Activated gamma-delta T cell treated with Interleukin-2 at 50 U/mL for 16 hours (primary cell): Measurements from ENCODE around the gene DNAH17.

ENCODE experiments used
- DNase-seq: peaks from one replicate; pipeline ENCODE4 v3.0.0-alpha.2; 2020

DNAH17 gene

DNA sequence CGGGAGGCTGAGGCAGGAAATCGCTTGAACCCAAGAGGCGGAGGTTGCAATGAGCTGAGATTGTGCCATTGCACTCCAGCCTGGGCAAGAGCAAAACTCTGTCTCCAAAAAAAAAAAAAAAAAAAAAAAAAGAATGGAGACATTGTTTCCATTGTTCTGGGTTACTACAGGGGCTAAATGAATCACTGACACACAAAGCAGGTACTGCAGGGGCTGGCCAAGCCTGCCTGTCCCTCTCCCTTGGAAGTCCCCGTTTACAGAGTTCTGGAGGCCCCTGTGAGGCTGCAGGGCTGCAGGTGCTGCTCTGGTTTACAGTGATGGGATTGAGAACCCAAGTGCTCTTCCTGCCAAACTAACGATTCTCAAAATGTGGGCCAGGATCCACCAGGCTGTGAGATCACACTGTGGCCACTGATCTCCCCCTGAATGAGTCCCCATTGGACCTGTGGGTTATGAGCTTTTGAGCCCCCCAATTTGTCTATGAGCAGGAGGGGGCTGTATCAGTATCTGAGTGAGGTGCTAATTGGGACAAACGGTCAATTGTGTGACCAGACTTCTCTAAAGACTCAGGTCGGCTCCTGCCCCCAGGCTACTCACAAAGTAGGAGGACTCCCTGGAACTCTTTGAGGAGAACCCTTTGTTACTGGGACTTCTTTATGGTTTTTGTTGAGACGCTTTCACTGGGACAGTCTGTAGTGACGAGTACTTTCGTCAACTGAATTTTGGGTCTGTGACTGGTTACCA lies 39.0 kb downstream of the DNAH17 start:
- DNase-seq = no peak

GRCh38 chr17:78537217-78537860 lies 39.9 kb downstream of the DNAH17 start:
- no peak for DNase-seq

- DNase-seq = no peak
These were observed 41.7 kb downstream of the DNAH17 start for GRCh38 chr17:78535273-78536197.

- DNase-seq = no peak
These were observed 42.5 kb downstream of the DNAH17 start for GRCh38 chr17:78534492-78535272.

DNA sequence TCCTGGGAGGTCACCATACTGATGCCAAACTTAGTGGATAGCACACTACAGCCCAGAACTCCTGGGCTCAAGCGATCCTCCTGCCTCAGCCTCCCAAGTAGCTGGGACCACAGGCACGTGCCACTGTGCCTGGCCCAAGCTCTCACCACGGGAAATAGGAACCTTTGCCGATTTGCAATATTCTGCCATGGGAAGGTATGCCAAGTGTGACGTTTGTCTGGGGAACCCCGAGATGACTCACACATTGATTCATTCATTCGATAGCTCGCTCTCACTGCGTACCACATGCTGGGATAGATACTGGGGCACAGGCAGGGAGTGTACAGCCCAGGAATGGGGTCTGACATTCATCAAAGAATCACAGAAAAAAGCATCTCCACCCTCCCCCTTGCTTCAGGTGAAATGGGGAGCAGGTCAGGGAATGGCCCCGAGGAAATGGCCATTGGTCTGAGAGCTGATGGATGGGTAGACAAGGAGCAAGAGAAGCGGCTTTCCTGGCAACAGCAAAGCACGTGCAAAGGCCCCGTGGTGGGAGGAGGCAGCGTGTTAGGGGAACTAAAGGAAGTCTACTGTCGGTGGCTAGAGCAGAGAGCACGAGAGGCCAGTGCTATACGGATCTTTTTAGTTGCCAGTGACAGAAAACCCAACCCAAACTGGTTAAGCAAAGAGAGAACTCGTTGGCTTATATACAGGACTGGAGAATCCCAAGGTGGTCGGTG lies 44.1 kb downstream of the DNAH17 start:
- no peak for DNase-seq

DNA sequence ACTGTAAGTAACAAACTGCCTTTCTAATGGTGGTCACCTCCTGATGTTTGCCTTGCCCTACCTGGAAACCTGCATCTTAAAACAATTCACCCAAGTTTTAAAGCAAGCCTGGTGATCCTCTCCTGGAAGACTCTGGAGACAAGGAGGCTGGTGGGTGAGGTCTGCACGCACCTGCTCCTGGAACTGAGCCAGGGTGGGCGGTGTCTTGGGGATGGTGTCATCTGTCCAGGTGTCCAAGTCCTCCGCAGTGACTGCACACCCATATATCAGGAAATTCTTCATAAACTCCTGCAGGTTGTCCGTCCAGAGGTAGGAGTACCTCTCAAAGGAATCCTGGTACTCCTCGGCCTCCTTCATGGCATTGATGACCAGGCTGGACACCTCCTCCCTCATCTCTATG lies 44.9 kb downstream of the DNAH17 start:
- no peak for DNase-seq

GRCh38 chr17:78530675-78531074 lies 46.5 kb downstream of the DNAH17 start:
- DNase-seq = no peak

- DNase-seq = no peak
These were observed 47.1 kb downstream of the DNAH17 start for GRCh38 chr17:78529871-78530670.

DNA sequence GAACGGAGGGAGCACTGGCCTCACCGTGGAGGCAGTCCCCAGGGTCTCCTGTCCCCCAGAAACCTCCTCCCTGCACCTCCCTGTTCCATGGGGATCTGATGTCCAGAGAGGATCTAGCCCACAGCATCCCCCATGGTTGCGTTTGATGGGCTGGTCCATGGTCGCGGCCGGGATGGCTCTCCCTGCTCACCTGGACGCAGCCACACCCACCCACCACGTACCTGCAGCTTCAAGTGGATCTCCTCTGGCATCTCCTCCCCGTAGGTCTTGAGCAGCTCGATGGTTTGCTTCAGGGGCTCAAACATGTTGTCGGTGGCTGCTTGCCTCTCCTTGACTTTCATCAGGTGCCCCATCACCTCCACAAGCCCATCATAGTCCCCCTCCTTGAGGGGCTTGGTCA lies 47.9 kb downstream of the DNAH17 start:
- no peak for DNase-seq

DNA sequence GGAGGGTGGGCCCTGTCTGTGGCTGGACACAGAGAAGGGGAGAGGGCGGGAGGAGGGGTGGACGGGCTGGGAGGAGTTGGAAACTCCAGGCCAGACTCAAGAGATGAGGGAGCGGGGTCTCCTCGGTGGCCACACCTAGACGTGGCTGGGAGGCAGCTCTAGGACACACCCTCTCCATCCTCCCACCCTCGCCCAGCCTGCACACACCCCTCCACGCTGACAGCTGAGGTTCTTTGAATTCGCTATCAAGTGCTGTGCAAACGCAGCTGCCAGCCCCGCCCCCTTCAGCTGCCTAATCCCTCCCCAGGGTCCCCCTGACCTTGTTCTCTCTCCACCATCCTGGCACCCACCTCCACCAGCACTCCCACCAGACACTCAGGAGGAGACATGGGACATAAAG lies 48.7 kb downstream of the DNAH17 start:
- no peak for DNase-seq

GRCh38 chr17:78527345-78527744 lies 49.9 kb downstream of the DNAH17 start:
- no peak for DNase-seq

- no peak for DNase-seq
These were observed 50.8 kb downstream of the DNAH17 start for GRCh38 chr17:78526231-78527025.

DNA sequence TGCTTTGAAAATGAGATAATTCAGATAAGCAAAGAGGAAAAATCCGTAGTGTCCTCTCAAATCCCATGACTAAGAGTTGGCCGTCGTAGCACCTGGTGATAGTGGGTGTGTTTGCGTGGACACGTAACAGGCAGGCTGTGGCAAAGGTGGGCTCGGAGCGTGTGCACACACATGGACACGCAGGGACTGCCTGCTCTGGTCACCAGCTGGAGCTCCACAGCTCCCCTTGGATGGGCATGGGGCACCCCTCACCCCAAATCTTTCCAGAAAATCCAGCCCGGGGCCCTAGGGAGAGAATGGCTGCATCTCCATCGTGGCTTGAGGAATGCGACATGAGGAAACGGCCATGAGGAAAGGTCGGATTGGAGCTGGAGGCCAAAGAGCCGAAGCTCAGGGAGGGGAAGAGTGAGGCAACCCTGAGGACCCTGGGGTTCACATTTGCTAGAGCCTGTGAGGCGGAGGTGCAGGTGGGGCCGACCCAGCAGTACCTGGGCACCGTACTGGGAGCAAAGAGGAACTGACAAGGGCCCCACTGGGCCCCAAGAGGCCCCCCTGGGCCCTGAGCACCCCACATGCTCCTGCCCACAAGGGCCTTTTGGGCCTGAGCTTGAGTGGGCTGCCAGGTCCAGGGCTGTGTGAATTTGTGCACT lies 51.6 kb downstream of the DNAH17 start:
- DNase-seq = no peak

DNA sequence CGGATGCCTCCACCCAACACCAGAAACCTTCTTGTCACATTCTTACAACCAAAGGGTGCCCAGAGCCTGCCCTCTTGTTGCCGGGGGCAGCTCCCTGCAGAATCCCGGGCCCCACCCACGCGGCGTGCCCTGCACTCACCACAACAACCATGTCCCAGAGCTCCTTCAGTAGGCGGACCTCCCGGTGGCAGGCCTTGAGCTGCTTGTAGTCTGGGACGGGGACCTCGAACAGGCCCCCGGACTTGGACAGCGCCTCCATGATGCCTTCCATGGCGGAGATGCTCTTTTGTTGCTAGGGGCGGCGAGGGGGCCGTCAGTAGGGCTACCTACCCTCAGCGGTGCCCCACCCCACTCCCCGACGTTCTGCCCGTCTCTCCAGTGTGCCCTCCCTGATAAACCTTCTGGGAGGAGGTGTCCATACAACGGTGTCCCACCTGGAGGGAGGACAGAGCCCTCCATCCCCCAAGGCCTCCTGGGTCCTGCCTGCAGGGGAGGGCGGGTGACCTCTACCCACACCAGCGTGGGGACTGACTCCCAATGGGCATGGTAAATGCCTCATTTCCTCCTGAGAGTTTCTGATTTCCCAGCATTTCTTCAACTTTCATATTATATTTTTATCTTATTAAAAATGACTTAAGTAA lies 52.2 kb downstream of the DNAH17 start:
- DNase-seq = no peak

DNA sequence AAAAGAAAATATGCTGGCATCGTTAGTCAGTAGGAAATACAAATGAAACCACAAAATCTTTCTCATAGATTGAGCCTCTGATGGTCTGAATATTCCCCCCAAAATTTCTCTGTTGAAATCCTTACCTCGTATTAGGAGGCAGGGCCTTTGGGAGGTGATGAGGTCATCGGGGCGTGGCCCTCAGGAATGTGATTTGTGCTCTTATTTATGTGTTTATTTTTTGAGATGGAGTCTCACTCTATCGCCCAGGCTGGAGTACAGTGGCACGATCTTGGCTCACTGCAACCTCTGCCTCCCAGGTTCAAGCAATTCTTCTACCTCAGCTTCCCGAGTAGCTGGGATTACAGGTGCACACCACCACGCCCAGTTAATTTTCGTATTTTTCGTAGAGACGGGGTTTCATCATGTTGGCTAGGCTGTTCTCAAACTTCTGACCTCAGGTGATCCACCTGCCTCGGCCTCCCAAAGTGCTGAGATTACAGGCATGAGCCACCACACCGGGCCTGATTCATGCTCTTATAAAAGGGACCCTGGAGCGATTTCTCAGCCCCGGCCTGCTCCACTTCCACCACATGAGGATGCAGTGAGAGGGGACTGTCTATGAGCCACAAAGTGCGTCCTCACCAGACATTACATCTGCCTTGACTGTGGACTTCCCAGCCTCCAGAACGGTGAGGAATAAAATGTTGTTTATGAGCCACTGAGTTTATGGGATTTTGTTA lies 53.1 kb downstream of the DNAH17 start:
- DNase-seq = no peak

DNA sequence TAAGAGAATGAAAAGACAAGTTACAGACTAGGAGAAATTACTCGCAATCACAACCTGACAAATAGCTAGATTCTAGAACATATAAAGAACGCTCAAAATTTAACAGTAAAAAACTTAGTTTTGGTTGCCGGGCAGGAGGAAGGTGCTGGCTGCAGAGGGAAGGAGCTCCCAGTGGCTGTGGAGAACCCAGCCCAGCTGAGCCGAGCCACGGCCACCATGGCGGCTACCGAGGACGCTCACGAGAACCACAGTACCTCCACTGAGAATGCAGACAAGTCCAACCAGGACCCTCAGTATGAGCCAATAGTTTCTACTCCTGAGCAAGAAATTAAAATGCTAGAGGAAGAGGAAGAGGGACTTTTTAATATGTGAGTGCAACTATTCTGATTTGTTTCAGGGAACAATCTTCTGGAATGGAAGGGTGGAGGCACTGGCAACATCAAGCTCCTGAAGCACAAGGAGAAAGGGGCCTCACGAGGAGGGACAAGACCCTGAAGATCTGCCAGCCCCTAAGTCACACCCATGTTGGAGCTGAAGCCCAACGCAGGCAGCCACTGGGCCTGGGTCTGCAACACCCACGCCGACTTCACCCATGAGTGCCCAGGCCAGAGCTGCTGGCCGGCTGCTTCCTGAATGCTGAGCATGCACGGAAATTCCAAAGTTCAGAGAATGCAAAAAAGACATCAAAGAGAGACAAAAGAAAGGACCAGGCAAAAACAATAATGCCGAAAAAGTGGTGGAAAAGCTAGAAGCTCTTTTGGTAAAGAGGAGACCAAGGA lies 55.0 kb downstream of the DNAH17 start:
- DNase-seq = no peak

GRCh38 chr17:78517421-78517820 lies 59.8 kb downstream of the DNAH17 start:
- no peak for DNase-seq

DNA sequence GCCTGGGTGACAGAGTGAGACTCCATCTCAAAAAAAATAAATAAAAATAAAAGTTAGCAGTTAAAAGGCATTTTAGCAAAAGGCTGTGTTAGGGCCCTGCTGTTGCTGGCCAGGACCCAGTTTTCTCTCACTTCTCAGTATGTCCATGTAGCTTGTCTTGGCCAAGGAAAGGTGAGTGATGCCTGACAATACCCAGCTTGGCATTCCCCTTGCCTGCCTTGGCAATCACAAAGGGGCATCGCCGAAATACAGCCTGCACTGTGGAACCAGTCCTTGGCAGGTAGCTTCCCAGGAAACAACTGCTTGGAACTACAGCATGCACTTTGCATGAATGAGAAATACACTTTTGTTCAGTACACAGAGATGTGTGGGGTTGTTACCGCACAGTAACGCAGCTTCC lies 61.7 kb downstream of the DNAH17 start:
- DNase-seq = no peak
